Measurements from ENCODE around the gene MALL.
"Not testable (repeated sequence)": the region's sequence is repeated elsewhere in the genome, so short reads cannot be mapped to it uniquely, and the experiment has no call there.

Gene MALL

GRCh38 chr2:110120171-110121051 lies 4.8 kb upstream of the MALL start:
- no peak for DNase-seq

GRCh38 chr2:110116033-110116710 lies 550 bp upstream of the MALL start:
- DNase-seq, result no peak

GRCh38 chr2:110114831-110115255 lies 779 bp downstream of the MALL start:
- no peak for DNase-seq

GRCh38 chr2:110113961-110114591 lies 1.5 kb downstream of the MALL start:
- DNase-seq, result no peak

- DNase-seq, result not testable (repeated sequence)
Measured at GRCh38 chr2:110108291-110108690, 7.3 kb downstream of the MALL start.

GRCh38 chr2:110107092-110108079 lies 8.2 kb downstream of the MALL start:
- no peak for DNase-seq

GRCh38 chr2:110106642-110107041 lies 9.0 kb downstream of the MALL start:
- no peak for DNase-seq

- DNase-seq, result no peak
Measured at GRCh38 chr2:110105608-110106467, 9.8 kb downstream of the MALL start.

- no peak for DNase-seq
Measured at GRCh38 chr2:110105183-110105582, 10.4 kb downstream of the MALL start.

- no peak for DNase-seq
Measured at GRCh38 chr2:110104025-110104771, 11.4 kb downstream of the MALL start.

- DNase-seq, result no peak
Measured at GRCh38 chr2:110103061-110103961, 12.3 kb downstream of the MALL start.

GRCh38 chr2:110101901-110102803 lies 13.5 kb downstream of the MALL start:
- DNase-seq, result no peak

- DNase-seq, result peak; percentile 35 to 36
Measured at GRCh38 chr2:110101280-110101844, 14.3 kb downstream of the MALL start.

GRCh38 chr2:110100880-110101279 lies 14.7 kb downstream of the MALL start:
- DNase-seq, result not testable (repeated sequence)

GRCh38 chr2:110100480-110100879 lies 15.1 kb downstream of the MALL start:
- DNase-seq, result no peak

- no peak for DNase-seq
Measured at GRCh38 chr2:110099471-110100225, 16.0 kb downstream of the MALL start.

GRCh38 chr2:110099038-110099425 lies 16.6 kb downstream of the MALL start:
- no peak for DNase-seq

All from activated T-cell treated with anti-CD3 and anti-CD28 coated beads, Interleukin-2, amount 50 U/mL, for 48 hours (primary cell).